Camera-type eye (tissue), 1 donor: ENCODE data around the gene VPS35L. TPM values are rescaled to one million over a fixed set of nuclear protein-coding genes. Genes with fewer than 3 reads are reported as not detected.

Source experiments
- total RNA-seq: library from RNA; depleted of rRNA; stranded (reverse); fragments of >200 nt; gene quantifications from one replicate; pipeline ENCODE4 v1.2.3, GENCODE V29; 2014

The VPS35L gene
- 48.8 TPM for total RNA-seq

GRCh38 chr16:19555186-19555937, at the start of gene VPS35L:
Gene VPS35L (plus strand): TSS chr16:19555703. CDS start chr16:19555730, 27 bp downstream.

GRCh38 chr16:19521471-19522396, 33.8 kb upstream of the VPS35L start, which contains the start of gene GDE1:
Gene GDE1 (minus strand): TSS chr16:19522098. CDS start chr16:19521964, 134 bp downstream.

GRCh38 chr16:19523559-19524355, 31.7 kb upstream of the VPS35L start, which contains the start of gene CCP110:
Gene CCP110 (plus strand): TSS chr16:19523942. CDS start chr16:19527882, 3,940 bp downstream.

GRCh38 chr16:19717741-19718623, 162.5 kb downstream of the VPS35L start, which contains the start of the genes IQCK and KNOP1:
Gene IQCK (plus strand): TSS chr16:19718271. CDS start chr16:19718307, 36 bp downstream.
Gene KNOP1 (minus strand): TSS chr16:19718227. CDS start chr16:19715035, 3,192 bp downstream.

Other genes starting within 250 kb of the VPS35L start
- gene TMC5, start 137.8 kb upstream of the VPS35L start, total RNA-seq, result 1.9 TPM
- 44.9 TPM for gene GDE1, start 33.6 kb upstream of the VPS35L start, total RNA-seq
- 73.2 TPM for gene CCP110, start 31.8 kb upstream of the VPS35L start, total RNA-seq
- gene KNOP1, start 162.5 kb downstream of the VPS35L start, total RNA-seq, result 22.3 TPM
- 30.6 TPM for gene IQCK, start 162.6 kb downstream of the VPS35L start, total RNA-seq